AG09319 (cell line): Measurements from ENCODE around the gene PKN3.

Source experiments
- DNase-seq: peaks from one replicate; pipeline ENCODE4 v3.0.0-alpha.2; 2010; ENCODE audit warnings: low read depth; ENCODE audit errors: extremely low read depth
- TF ChIP-seq, protein P1 (sequence below): IDR thresholded peaks from 2 replicates; pipeline ENCODE4 v1.5.1; 2011; ENCODE audit warnings: low read depth, mild to moderate bottlenecking, inconsistent platforms, low read length, moderate library complexity

PKN3 gene

DNA sequence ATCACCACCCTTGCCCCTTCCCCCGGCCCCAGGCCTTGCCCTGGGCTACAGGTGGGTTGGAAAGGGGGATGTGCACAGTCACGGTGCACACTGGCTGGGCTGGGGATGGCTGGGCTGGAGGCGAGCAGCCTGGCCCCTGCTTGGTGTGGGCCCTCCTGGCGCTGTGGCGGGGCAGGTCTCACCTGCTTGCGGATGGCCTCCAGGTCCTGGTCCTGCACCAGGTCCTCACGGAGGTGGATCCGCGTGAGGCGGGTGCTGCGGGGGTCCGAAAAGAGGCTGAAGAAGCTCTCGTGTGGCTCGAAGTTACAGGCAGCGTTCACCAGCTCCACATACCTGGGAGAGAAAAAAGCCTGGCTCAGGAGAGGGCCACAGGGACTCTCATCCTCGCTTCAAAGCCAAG is 51.3 kb downstream of the PKN3 start:
- TF ChIP-seq, protein P1, sequence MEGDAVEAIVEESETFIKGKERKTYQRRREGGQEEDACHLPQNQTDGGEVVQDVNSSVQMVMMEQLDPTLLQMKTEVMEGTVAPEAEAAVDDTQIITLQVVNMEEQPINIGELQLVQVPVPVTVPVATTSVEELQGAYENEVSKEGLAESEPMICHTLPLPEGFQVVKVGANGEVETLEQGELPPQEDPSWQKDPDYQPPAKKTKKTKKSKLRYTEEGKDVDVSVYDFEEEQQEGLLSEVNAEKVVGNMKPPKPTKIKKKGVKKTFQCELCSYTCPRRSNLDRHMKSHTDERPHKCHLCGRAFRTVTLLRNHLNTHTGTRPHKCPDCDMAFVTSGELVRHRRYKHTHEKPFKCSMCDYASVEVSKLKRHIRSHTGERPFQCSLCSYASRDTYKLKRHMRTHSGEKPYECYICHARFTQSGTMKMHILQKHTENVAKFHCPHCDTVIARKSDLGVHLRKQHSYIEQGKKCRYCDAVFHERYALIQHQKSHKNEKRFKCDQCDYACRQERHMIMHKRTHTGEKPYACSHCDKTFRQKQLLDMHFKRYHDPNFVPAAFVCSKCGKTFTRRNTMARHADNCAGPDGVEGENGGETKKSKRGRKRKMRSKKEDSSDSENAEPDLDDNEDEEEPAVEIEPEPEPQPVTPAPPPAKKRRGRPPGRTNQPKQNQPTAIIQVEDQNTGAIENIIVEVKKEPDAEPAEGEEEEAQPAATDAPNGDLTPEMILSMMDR = no peak
- DNase-seq = no peak

- TF ChIP-seq, protein P1 = no peak
- DNase-seq = no peak
Observed at GRCh38 chr9:128757602-128758001, 55.3 kb downstream of the PKN3 start.

- TF ChIP-seq, protein P1 = no peak
- DNase-seq = no peak
Observed at GRCh38 chr9:128762671-128763449, 60.6 kb downstream of the PKN3 start.

GRCh38 chr9:128764361-128764760 is 62.1 kb downstream of the PKN3 start:
- TF ChIP-seq, protein P1 = no peak
- no peak for DNase-seq

GRCh38 chr9:128765499-128765898 is 63.2 kb downstream of the PKN3 start:
- TF ChIP-seq, protein P1 = no peak
- DNase-seq = no peak

DNA sequence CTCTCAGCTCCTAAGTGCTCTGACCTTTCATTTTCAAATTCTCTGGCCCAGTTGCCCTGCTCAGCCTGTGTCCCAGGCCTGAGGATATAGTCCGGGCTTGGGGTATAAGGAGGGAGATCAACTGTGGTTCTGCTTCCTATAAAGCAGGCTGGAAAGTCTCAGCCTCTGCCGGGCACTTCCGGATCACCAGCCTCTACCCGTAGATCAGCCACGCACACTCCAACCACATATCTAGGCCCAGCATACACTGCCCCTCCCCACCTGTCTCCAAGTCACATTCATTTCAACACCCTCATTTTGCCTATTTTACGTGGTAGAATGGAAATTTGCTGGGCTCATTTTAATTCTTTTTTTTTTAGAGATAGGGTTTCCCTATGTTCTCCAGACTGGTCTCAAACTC is 66.3 kb downstream of the PKN3 start:
- TF ChIP-seq, protein P1 = no peak
- no peak for DNase-seq
